RCC 7860 (cell line): ENCODE results near the gene ANP32D.
"Not testable (repeated sequence)": the region's sequence is repeated elsewhere in the genome, so short reads cannot be mapped to it uniquely, and the experiment has no call there.

ENCODE experiments used
- DNase-seq: peaks from one replicate; pipeline ENCODE4 v3.0.0-alpha.2; 2015; ENCODE audit warnings: low spot score
- FAIRE-seq: peaks from 2 replicates; lab custom pipeline; 2012; peaks lifted over from hg19 to GRCh38; lab: Jason Lieb, UNC

ANP32D gene

DNA sequence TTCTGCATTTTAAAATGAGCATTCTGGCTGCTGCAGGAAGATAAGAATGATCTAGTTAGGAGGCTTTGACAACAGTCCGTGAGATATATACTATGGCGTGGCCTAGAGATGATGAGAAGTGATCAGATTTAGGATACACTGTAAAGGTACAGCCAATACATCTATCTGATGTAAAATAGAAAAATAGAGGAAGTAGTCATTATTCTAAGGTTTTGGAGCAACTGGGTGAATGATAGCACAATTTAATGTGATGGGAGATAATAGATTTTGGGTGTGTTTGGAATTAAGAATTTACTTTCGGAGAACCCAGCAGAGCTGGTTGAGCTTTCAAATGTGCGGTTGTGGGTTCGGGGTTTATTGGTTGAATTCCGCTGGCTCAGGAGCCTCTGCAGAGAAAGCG is at the start of gene ANP32D:
ANP32D (plus strand) TSS at position 301 of the 400 bp plus-strand sequence. CDS start 106 bp downstream, outside the sequence.
- no peak for FAIRE-seq
- DNase-seq = no peak

DNA sequence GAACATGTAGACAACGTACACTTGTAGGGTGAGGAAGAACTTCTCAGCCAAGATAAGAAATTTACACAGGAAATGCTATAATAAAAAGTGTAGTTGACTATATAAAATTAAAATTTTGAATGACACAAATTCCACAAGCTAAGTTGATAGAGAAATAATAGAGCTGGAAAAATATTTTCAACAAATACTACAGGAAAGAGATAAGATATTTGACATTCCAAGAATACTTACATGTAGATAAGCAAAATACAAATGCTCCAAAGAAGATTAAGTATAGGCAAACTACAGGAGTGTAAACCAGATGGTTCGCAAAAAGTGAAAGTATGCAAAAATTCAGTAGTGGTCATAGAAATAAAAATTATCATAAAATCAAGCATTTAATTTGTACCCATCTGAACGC is 49.2 kb upstream of the ANP32D start:
- FAIRE-seq (no peak), DNase-seq (no peak)

DNA sequence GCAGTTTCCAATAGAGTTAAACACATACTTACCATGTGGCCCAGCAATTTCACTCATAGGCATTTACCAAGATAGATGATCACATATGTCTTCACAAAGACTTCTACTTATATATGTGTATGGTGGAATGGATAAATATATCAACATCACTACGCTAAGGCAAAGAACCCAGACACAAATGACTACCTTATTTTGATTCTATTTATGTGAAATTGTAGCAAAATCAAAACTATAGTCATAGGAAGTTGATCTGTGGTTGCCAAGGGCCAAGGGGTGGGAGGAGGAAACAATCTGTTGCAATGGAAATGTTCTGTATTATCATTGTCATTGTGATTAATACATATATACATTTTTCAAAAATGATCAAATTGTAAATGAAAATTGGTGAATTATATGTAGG is 47.7 kb upstream of the ANP32D start:
- FAIRE-seq (no peak), DNase-seq (no peak)

DNA sequence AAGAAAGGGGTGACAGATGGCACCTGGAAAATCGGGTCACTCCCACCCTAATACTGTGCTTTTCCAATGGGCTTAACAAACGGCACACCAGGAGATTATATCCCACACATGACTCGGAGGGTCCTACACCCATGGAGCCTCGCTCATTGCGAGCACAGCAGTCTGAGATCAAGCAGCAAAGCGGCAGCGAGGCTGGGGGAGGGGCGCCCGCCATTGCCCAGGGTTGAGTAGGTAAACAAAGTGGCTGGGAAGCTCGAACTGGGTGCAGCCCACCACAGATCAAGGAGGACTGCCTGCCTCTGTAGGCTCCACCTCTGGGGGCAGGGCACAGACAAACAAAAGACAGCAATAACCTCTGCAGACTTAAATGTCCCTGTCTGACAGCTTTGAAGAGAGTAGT is 38.3 kb upstream of the ANP32D start:
- DNase-seq, FAIRE-seq: not testable (repeated sequence)

DNA sequence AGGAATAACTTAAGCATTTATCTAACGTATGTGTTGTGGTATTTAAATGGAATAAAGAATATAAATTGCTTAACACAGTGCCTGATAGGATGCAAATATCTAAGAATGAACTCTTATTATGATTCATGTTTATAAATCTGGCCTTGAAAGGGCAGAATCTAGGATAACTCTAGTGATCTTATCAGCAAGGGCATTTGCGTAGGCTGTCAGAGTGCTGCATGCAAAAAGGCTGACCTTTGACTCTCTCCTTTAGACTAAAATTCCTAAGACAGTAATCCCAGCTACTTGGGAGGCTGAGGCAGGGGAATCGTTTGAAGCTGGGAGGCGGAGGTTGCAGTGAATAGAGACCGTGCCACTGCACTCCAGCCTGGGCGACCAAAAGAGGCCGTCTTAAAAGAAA is 31.3 kb upstream of the ANP32D start:
- no peak for DNase-seq
- FAIRE-seq = no peak

DNA sequence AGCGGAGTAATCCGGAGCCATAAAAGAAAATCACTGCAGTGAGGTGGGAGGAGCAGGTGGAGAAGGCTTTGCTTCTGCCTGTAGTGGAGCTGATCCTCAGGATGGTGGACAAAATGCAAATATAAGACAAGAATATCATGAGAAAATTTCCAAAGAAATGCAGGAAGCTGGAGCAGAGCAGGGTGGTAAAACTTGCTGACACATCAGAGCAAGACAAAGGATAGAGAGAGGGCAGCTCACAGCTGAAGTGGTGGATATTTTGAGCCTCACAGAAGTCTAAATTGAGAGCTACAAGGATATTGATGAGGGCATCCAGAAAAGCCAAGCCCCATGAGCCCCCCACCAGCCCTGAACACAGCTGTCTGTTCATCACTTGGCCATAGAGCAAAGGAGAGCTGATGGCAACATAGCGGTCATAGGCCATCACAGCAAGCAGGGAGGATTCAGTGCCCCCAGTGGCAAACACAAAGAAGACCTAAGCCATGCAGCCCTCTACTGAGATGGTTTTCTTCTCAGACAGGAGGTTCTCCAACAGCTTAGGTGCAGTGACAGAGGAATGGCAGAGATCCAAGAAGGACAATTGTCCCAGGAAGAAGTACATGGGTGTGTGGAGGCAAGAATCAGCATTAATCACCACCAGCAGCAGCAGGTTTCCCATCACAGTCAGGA is 30.0 kb upstream of the ANP32D start:
- FAIRE-seq (no peak), DNase-seq (no peak)

DNA sequence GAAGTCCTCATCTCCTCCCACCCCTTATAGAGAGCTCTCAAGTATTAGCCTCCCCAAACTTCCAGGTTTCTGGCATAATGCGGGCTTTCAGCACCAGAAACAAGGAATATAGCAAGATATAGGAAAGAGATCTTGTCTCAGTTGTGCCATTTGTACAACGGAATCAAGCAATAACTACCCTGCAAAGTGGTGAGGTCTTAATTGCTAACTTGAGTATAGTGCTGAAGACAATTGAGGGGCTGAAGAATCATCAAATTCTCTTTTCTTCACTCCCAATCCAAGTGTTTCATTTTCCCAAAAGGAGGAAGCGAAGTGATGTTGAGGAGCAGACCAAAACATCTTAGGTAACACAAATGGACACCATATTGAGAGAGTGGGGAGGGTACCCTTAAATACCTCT is 26.8 kb upstream of the ANP32D start:
- DNase-seq = no peak
- FAIRE-seq = no peak

DNA sequence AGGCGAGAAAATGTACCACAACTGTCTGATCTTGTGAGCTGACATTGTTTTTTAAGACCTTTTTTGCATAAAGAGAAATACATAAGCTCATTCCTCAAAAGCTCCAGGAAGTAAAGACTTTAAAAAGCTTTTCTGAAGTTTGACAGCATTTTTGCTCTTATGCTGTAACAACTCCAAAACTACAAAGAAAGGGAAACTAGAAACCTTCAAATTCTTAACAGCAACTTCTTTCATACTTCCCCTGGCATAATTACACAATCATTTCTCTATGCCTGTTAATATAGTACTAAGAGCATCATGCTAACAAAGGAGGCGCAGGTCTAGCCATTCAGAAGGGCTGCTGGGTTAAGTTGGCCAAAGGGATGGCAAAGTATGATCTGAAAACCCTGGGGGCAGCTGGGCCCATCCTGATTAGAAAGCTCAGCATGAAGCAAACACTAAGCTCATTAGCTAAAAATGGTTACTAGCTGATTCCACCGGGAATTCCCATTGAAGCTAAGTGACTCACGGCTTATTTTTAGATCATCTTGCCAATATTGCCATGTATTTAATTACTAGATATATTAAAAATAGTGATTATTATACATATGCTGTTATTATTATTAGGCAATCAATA is 26.1 kb upstream of the ANP32D start:
- no peak for FAIRE-seq

DNA sequence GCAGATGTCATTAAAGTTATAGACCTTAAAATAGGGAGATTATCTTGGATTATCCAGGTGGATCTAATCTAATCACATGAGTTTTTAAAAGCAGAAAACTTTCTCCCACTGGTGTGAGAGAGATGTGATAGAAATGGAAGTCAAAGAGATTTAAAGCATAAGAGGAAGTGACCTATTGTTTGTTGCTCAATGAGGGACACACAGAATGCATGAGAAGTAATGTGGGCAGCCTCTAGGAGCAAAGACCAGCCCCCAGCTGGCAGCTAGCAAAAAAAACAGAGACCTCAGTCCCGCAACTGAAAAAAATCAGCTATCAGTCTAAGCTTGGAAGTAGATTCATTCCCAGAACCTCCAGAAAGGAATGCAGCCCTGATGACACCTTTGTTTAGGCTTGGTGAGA is 24.6 kb upstream of the ANP32D start:
- DNase-seq (no peak), FAIRE-seq (no peak)

More for the DNA sequence above, 26.1 kb upstream of the ANP32D start:
- no peak for DNase-seq

DNA sequence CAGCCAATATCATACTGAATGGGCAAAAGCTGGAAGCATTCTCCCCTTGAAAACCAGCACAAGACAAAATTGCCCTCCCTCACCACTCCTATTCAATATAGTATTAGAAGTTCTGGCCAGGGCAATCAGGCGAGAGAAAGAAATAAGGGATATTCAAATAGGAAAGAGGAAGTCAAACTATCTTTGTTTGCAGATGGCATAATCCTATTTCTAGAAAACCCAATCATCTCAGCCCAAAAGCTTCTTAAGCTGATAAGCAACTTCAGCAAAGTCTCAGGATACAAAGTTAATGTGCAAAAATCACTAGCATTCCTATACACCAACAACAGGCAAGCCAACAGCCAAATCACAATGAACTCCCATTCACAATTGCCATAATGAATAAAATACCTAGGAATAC is 21.0 kb upstream of the ANP32D start:
- no peak for DNase-seq
- no peak for FAIRE-seq

DNA sequence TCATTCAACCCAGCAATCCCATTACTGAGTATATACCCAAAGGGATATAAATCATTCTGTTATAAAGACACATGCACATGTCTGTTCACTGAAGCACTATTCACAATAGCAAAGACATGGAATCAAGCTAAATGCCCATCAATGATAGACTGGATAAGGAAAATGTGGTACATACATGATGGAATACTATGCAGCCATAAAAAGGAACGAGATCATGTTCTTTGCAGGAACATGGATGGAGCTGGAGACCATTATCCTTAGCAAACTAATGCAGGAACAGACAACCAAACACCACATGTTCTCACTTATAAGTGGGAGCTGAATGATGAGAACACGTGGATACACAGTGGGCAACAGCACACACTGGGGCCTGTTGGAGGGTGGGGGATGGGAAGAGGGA is 19.4 kb upstream of the ANP32D start:
- not testable (repeated sequence) for FAIRE-seq, DNase-seq

DNA sequence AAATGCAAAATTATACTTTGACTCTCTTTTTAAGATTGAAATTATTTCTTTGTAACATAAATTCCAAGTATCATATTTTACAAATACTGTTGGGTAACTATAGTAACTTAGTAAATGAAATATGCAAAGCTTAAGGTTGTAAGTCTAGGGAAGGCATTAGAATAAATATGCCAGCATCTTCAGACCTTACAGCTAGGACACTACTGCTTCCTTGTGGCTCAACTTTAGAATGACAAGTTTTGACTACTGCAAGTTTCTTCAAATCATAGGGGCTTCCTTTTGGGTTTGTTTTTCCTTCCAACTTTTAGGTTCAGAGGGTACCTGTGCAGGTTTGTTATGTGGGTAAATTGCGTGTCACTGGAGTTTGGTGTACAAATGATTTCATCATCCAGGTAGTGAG is 17.7 kb upstream of the ANP32D start:
- FAIRE-seq (no peak), DNase-seq (no peak)

DNA sequence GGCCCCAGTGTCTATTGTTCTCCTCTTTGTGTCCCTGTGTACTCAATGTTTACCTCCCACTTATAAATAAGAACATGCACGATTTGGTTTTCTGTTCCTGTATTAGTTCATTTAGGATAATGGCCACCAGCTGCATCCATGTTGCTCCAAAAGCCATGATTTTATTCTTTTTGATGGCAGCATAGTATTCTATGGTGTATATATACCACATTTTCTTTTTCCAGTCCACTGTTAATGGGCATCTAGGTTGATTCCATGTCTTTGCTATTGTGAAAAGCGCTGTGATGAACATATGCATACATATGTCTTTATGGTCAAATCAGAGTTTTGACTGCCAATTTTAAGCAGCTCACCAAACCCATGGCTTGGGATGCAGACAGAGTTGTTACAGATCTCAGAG is 17.2 kb upstream of the ANP32D start:
- FAIRE-seq = no peak
- DNase-seq = no peak

DNA sequence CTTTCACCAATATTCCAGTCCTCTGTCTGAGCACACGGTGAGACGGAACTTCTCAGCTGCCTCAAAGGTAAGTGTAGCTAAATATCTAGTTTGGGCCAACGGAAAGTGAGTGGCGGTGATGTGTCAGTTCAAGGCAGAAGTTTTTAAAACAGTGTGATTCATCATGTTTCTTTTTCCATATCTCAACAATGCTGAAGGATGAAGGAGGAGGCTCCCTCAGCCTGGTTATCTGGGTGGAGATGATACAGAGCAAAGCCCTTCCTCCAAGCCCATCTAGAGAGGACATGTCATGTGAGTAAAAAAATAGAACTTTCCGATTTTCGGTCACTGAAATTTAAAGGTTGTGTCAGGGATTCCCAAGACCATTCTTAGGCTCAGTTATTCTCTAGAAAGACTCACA is 13.1 kb upstream of the ANP32D start:
- FAIRE-seq (no peak), DNase-seq (no peak)

DNA sequence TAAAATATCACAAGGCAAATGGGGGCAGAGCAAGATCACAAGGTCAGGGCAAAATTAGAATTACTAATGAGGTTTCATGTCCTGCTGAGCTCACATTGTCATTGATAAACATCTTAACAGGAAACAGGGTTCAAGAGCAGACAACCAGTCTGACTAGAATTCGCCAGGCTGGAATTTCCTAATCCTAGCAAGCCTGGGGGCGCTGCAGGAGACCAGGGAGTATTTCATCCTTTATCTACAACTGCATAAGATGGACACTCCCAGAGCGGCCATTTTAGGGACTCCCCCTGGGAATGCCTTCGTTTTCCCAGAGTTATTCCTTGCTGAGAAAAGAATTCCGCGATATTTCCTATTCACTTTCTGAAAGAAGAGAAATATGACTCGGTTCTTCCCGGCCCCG is 3.3 kb upstream of the ANP32D start:
- not testable (repeated sequence) for DNase-seq, FAIRE-seq

DNA sequence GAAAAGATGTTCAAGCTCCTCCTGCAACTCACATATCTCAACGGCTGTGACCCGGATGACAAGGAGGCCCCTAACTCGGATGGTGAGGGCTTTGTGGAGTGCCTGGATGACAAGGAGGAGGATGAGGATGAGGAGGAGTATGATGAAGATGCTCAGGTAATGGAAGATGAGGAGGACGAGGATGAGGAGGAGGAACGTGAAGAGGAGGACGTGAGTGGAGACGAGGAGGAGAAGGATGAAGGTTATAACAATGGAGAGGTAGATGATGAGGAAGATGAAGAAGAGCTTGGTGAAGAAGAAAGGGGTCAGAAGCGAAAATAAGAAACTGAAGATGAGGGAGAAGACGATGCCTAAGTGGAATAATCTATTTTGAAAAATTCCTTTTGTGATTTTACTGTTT is 702 bp downstream of the ANP32D start:
- no peak for FAIRE-seq
- DNase-seq = no peak

DNA sequence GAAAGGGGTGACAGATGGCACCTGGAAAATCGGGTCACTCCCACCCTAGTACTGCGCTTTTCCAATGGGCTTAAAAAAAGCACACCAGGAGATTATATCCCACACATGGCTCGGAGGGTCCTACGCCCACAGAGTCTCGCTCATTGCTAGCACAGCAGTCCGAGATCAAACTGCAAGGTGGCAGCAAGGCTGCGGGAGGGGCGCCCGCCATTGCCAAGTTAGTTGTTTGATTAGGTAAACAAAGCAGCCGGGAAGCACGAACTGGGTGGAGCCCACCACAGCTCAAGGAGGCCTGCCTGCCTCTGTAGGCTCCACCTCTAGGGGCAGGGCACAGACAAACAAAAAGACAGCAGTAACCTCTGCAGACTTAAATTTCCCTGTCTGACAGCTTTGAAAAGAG is 2.1 kb downstream of the ANP32D start:
- DNase-seq, FAIRE-seq: not testable (repeated sequence)

DNA sequence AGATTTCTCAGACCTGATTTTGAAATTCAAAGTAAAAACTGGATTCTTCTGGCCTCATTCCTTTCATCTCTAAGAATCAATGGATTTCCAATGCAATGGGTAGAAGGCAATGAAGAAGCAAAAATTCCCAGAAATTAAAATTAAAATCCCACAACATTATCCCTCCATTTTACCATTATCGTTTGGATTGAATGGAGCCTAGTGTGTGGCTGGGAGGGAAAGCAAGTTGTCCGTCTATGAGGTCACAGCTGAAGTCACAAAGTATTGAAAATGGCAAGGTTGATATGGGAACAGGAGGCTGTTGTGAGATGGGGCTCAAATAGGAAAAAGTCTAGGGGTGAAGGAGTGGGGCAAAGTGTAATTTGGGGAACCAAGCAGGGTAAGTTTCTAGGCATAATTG is 9.8 kb downstream of the ANP32D start, which contains the start of gene C12orf54:
C12orf54 (plus strand) TSS at position 301 of the 400 bp plus-strand sequence. CDS start 799 bp downstream, outside the sequence.
- DNase-seq (no peak), FAIRE-seq (no peak)

DNA sequence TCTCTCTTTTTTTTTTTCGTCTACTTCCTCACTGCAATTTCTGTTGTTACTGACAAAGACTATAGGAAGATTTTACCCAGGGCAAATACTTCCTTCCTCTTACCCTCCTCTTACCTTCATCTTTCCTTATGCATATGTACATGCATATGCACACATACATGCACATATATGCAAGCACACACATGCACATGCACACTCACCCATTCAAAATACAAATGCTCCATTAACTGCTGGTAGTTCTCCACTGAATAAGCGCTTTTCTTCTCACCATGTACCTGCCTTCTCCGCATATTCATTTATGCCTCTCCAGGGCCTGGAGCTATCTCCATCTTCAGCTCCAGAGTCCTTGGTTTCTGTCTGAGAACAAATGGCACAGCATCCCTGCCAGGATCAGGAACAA is 10.6 kb downstream of the ANP32D start:
- FAIRE-seq = no peak

DNA sequence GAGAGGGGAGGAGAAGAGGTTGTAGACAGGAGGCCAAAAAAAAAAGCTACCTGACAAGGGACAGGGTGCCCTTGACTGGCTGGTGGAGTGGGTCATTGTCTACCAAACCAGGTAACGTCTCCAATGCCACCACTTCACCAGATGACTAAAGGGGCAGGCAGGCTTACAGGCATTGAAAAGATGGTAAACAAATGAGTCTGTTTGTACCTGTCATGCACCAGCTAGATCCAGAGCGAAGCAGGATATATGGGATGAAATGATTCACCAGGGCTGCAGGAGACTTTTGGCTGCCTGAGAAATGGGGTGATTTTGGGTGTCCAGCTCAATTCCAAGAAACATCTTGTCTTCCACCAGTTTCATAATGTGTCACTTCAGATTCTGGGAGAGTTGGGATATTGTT is 13.9 kb downstream of the ANP32D start:
- FAIRE-seq (no peak), DNase-seq (no peak)

More for the DNA sequence above, 10.6 kb downstream of the ANP32D start:
- DNase-seq = no peak

DNA sequence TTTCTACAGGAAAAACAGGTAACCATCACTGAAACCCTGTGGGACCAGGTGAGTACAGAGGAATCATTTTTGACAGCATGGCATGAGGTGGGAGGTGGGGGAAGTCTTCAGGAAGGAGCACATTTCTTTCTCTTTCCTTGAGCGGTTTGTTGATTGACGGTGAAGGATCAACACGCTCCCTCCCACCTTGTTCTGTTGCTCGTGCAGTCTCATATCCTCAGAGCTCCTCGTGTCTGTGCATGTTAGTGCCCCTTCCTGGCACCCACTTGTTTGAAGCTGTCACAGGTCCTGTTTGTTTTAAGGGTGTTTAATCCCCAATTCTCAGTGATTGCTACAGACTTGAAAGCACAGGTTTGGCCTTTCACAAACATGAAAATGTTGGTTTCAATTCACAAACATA is 14.3 kb downstream of the ANP32D start:
- DNase-seq (no peak), FAIRE-seq (no peak)

DNA sequence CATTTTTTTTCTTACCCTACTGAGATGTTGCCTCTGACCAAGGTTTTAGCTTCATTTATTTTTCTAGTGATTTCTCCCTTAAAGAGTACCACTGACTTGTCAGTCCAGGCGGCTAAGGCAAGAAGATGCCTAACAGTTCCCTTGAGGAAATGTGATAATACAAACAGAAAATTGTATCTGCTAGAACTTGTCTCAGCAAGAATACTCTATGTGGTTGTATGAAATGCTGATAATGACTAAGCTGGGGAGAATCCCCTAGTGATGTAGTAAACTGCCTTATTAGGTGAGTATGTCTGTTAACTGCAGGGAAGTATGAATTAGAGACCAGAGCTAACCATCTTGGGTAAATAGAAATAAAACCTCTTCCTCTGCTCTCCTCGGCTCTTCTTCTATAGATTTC is 16.7 kb downstream of the ANP32D start:
- DNase-seq (no peak), FAIRE-seq (no peak)

DNA sequence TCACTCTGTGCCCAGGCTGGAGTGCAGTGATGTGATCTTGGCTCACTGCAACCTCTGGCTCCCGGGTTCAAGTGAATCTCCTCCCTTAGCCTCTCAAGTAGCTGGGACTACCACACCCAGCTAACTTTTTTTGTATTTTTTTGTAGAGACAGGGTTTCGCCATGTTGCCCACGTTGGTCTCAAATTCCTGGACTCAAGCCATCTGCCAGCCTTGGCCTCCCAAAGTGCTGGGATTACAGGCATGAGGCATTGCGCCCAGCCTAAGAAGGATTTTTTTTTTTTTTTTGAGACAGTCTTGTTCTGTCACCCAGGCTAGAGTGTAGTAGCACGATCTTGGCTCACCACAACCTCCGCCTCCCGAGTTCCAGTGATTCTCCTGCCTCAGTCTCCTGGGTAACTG is 17.1 kb downstream of the ANP32D start:
- not testable (repeated sequence) for DNase-seq, FAIRE-seq
